HG02678 (cell line): ENCODE data around the gene RYR2.

Source experiments
- ATAC-seq: cut with Tn5 transposase; IDR thresholded peaks from one replicate; pipeline ENCODE4 v1.9.1; 2021; ENCODE audit warnings: mild to moderate bottlenecking, moderate library complexity; ENCODE audit not compliant: unreplicated experiment

RYR2 gene

DNA sequence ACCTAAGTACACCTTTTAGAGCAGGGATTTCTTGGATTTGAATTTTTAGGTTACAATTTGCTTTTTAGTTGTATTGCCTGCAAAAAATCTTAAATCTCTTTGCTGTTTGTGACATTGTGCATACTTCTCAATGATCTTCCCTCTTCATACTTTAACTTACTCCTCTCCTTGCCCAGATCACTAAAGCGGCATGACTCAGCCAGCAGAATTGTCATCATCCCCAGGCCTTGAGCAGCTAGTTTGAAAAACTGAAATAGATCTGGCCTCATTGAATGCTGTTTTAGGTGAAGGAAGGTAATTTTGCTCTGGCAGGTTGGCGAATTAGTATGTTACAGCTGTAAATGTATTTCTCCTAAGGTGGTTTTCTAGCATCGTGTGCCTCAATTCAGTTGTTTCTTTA lies 145.9 kb downstream of the RYR2 start:
- no peak for ATAC-seq

GRCh38 chr1:237191403-237191802 lies 149.4 kb downstream of the RYR2 start:
- no peak for ATAC-seq

DNA sequence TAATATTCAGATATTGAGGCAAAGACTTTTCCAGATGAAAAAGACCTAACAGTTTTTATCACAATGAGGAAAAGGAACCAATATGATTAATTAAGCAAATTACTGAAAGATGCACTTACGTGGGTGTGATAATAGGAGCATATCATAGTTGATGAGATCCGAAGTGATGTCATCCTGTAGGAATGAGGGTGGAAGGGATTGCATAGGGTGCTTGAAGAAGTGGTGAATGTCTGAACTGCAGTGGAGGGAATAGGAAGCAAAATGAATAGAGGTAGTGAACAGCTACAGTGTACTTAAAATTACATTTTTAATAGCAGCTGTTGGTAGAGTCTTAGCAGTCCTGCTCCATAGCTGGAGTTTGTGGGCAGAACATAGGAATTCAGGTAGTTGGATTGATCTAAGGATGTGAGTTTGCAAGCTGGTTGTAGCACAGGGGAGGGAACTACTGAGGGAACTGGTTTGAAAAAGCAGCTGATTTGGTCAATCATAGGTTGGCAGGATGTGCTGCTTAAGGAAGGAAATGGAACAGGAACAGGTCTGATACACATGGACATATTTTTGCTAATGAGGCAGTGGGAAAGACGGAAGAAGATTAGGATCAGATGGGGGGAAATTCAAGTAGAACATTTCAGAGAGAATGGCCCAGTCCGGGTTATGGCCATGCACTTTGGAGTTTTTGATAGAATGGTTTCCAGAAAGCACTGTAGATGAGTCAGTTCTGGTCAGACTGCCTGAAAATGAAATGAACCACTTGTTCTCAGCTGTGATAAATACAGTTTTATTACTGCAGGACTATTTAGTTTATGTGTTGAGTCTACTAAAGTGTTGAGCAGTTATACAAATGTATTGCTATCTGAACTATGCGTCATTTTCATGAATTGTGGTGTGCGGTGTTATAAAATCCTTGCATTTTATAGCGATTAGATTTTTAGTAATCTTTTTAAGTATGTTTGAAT lies 155.8 kb downstream of the RYR2 start:
- ATAC-seq, result no peak

DNA sequence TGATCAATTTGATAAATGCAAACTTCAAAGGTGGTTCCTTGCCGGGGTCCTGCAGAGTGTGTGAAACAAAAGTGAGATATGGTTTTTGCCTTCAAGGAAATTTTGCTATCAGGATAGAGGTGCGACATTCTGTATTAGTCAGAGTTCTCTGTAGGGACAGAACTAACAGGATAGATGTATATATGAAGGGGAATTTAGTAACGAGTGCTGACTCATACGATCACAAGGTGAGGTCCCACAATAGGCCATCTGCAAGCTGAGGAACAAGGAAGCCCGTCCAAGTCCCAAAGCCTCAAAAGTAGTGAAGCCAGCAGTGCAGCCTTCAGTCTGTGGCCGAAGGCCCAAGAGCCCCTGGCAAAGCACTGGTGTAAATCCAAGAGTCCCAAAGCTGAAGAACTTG lies 157.0 kb downstream of the RYR2 start:
- ATAC-seq, result no peak

GRCh38 chr1:237201155-237201554 lies 159.2 kb downstream of the RYR2 start:
- ATAC-seq, result no peak

DNA sequence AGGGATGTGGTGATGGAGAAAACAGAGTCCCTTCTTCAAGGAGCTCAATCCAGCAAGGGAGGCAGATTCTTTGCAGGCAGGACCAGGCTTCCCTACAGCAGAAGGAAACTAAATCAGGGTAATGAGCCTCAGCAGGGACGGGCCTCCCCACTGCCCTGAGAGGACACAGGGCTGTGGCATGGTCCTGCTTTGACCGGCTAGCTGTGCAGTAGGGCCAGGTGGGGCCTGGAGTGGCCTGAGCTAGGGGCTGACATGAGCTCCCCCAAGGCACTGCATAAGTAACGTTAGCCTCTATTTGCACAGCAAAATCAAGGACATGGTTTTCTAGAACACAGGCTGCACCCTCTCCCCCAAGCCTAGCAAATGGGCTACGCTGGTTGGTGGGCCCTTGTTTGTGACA lies 162.9 kb downstream of the RYR2 start:
- ATAC-seq, result no peak

DNA sequence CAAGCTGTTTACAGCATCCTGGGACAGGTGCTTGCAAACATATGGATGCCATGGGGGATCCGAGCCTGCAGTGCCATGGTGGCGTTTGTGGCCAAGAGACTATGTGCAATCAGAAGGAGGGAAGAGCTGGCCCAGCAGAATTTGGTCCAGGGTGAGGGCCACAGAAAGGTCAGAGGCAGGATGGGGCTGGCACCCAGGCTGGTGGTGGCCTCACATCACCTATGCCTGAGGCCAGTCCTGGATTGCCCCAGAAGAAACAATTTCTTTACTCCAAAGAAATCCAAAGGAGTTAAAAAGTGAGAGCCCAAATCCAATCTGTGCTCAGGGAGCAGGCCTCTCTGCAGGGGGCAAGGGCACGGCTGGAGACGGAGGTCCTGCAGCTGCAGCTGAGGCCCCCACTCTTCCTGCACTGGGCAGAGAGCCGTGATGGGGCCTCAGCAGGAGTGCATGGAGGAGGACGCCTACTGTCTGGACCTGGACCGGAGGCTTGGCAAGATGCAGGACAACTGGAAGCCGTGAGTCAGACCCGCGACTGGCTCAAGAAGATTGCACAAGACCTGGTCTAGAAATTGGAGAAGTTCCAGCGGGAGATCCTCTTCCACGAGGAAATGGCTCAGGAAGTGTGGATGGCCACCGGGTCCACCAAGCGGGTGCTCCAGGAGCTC lies 163.5 kb downstream of the RYR2 start:
- no peak for ATAC-seq

- ATAC-seq, result no peak
Observed at GRCh38 chr1:237206065-237206414, 164.1 kb downstream of the RYR2 start.

DNA sequence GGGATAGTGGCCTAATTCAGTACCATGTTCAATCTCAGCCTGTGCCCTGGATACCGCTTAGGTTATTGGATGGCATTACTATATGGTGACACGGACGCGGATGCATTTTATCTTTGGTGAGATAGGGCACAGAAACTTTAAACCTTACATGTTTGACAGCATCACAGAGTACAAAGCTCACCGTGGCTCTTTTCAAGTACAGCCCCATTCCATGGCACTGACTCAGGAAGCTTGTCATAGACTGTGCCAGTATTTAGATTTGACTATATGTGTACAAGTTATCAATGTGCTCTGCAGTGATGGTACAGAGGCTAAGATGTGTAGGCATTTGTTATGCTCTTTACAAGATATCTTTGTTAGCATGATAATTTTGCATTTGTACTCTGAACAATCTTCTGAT lies 169.0 kb downstream of the RYR2 start:
- ATAC-seq, result no peak

- no peak for ATAC-seq
Observed at GRCh38 chr1:237211540-237211939, 169.6 kb downstream of the RYR2 start.

GRCh38 chr1:237219751-237220642 lies 178.0 kb downstream of the RYR2 start:
- no peak for ATAC-seq

DNA sequence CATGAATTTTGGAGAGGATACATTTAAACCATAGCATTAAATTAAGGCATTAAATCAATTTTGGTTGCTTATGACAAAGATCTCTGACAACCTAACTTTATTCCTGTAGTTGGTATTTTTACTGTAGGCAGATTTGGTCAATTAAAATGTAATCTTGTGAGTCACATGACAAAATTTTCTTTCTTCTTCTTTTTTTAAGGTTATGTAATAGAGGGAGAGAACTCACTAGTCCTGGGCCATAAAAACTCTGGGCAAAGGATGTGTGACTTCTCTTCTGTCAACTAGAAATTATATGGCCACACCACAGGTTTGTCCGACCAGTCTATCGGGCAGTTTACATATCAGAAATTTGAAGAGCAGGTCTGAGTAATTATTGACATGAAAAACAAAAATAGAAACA lies 181.4 kb downstream of the RYR2 start:
- ATAC-seq, result no peak

DNA sequence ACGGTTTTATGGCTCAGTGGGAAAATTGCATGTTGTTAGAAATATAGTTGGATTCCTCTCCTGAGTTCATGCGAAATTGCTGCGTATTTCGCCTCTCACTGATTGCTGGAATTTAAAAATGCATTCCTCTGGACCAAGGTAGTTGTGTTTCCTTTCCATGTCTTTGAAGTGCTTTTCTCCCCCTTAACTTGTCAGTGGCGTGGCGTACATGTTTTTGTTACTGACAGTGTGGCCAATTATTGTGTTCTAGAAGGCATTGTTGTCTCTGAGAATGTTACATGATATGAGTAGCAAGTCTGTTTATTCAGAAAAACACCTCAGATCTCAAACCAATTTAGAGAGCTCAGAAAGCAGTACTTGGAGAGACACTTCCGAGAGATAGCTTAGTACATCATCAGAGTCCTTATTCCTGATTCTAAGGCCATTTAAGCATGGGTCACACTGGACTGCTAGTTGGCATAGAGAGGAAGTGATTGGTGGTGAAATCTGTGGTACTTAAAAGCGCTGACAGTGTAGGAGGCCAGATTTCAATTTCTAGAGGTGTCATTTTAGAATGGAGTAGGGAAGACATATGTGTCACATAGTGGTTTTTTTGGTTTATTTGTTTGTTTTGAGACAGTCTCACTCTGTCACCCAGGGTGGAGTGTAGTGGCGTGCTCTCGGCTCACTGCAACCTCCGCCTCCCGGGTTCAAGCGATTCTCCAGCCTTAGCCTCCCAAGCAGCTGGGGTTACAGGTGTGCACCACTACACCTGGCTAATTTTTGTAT lies 184.4 kb downstream of the RYR2 start:
- no peak for ATAC-seq

GRCh38 chr1:237227476-237227875 lies 185.5 kb downstream of the RYR2 start:
- ATAC-seq, result no peak

- no peak for ATAC-seq
Observed at GRCh38 chr1:237228421-237228820, 186.4 kb downstream of the RYR2 start.

GRCh38 chr1:237229333-237229732 lies 187.3 kb downstream of the RYR2 start:
- no peak for ATAC-seq

DNA sequence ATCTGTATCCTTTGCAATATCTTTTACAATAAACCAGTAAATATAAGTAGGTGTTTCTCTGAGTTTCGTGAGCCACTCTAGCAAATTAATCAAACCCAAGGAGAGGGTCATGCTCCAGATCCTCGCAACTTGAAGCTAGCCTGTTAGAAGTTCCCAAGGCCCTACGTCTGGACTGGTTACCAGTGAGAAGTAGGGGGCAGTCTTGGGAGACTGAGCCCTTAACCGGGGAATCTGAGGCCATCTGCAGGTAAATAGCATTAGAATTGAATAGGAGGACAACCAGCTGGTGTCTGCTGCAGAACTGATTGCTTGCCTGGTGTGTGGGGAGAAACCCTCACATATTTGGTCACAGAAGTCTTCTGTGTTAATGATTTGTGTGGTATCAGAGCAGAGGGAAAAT lies 190.5 kb downstream of the RYR2 start:
- no peak for ATAC-seq

DNA sequence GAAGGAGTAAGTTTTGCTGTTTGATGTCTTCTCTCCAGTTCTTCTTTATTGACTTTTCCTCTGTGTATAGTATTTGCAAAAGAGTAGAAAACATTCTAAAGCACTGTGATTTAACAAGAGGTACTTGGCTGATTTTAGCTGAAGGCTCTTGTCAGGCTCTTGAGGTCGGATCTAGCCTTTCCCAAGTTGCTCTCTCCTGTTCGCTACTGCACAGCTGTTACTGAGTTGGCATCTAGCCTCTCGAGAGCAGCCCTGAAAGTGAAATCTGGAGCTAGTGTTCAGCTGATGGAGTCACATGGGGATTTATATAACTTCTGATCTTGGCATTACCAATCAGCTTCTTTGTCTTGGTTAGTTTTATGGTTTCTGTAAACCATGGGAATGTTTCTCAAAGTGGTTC lies 193.1 kb downstream of the RYR2 start:
- ATAC-seq, result no peak

- no peak for ATAC-seq
Observed at GRCh38 chr1:237237721-237238120, 195.7 kb downstream of the RYR2 start.

DNA sequence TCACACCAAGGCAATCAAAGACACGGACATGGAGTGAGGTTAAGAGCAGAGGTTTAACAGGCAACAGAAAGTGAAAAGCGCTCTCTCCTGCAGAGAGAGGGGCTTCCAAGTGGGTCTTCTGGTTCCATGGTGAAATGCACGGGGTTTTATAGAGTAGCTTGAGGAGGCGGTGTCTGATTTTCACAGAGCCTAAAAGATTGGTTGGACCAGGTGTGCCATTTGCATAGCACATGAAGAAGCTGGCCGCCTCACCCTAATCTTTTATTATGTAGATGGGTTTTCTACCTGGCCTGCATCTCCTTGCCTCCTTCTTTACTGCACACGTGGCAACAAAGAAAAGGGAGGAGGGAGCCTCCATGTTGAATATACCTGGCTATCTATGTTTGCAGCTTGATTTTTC lies 197.3 kb downstream of the RYR2 start:
- no peak for ATAC-seq

GRCh38 chr1:237241038-237241437 lies 199.1 kb downstream of the RYR2 start:
- ATAC-seq, result no peak
